K562 (cell line): ENCODE measurements around the gene APOC1. TPM values are rescaled to one million over a fixed set of nuclear protein-coding genes. Genes with fewer than 3 reads are reported as not detected.

ENCODE experiments used
- C11orf30 ChIP-seq: fragments of 450-650 bp; IDR thresholded peaks from 2 replicates; pipeline ENCODE4 v1.6.1; 2016; ENCODE audit warnings: low read depth, mild to moderate bottlenecking
- CBX2 ChIP-seq: fragments of 200-600 bp; sonication (generic); IDR thresholded peaks from one replicate; pipeline ENCODE4 v1.6.1; 2012; ENCODE audit warnings: mild to moderate bottlenecking, low read length, inconsistent platforms; ENCODE audit not compliant: insufficient read depth, poor library complexity, severe bottlenecking
- CTBP1 ChIP-seq: fragments of 450-650 bp; IDR thresholded peaks from 2 replicates; pipeline ENCODE4 v1.6.1; 2016; ENCODE audit warnings: borderline replicate concordance
- ESRRB ChIP-seq: fragments of 250-450 bp; sonication (Bioruptor Pico); IDR thresholded peaks from 2 replicates; pipeline ENCODE4 v1.5.0; 2020; ENCODE audit warnings: mild to moderate bottlenecking, moderate library complexity, borderline replicate concordance
- GTF2F1 ChIP-seq: IDR thresholded peaks from 2 replicates; pipeline ENCODE4 v1.6.1; 2011; ENCODE audit warnings: low read depth, low read length, improper control_type of control experiment
- HMGXB4 ChIP-seq: sonication (generic); formaldehyde crosslinking; IDR thresholded peaks from 2 replicates; pipeline ENCODE4 v1.8.1; 2023; ENCODE audit warnings: mild to moderate bottlenecking, missing genetic modification reagents
- MAFG ChIP-seq: fragments of 450-650 bp; conservative IDR thresholded peaks from 2 replicates; pipeline ENCODE4 v1.6.1; 2016; ENCODE audit warnings: missing genetic modification characterization, missing compliant biosample characterization
- MAX ChIP-seq: sonication (generic); formaldehyde crosslinking; IDR thresholded peaks from 2 replicates; pipeline ENCODE4 v1.9.0; 2022; ENCODE audit warnings: mild to moderate bottlenecking, missing genetic modification reagents
- MCM7 ChIP-seq, 2 experiments: fragments of 450-650 bp; IDR thresholded peaks; 2 replicates each; pipeline ENCODE4 v1.6.1; 2016 to 2018
- MTA3 ChIP-seq: fragments of 450-650 bp; formaldehyde crosslinking; IDR thresholded peaks from 2 replicates; pipeline ENCODE4 v1.6.1; 2017; ENCODE audit warnings: mild to moderate bottlenecking, borderline replicate concordance
- NCOA1 ChIP-seq: fragments of 450-650 bp; IDR thresholded peaks from 2 replicates; pipeline ENCODE4 v1.6.1; 2016; ENCODE audit warnings: low read depth
- NFE2L1 ChIP-seq: fragments of 450-650 bp; IDR thresholded peaks from 2 replicates; pipeline ENCODE4 v1.6.1; 2016; ENCODE audit warnings: missing genetic modification characterization, low read depth, mild to moderate bottlenecking, missing compliant biosample characterization, moderate library complexity, borderline replicate concordance
- POLR2A ChIP-seq: fragments of 450-650 bp; conservative IDR thresholded peaks from 2 replicates; pipeline ENCODE4 v1.6.1; 2016
- POLR3G ChIP-seq: IDR thresholded peaks from 2 replicates; pipeline ENCODE4 v1.6.1; 2011; ENCODE audit not compliant: insufficient read length, insufficient replicate concordance; ENCODE audit errors: extremely low read depth
- RBFOX2 ChIP-seq: fragments of 200-400 bp; formaldehyde crosslinking; IDR thresholded peaks from 2 replicates; pipeline ENCODE4 v1.6.1; 2017; ENCODE audit warnings: low read depth, mild to moderate bottlenecking, low read length, moderate library complexity
- RBM39 ChIP-seq: fragments of 200-400 bp; formaldehyde crosslinking; optimal IDR thresholded peaks from 2 replicates; pipeline ENCODE3; 2018; ENCODE audit warnings: low read depth, low read length
- SIN3A ChIP-seq, 2 experiments: fragments of 150-350 bp in 1 of 2; IDR thresholded peaks; 2 replicates each; pipeline ENCODE4 v1.6.1; 2011 to 2016; ENCODE audit warnings: borderline replicate concordance in 2 of 2, low read depth in 2 of 2, low read length in 2 of 2, mild to moderate bottlenecking in 2 of 2, moderate library complexity in 2 of 2; ENCODE audit not compliant: control insufficient read depth in 1 of 2
- TCF7L2 ChIP-seq: fragments of 150-350 bp; IDR thresholded peaks from 2 replicates; pipeline ENCODE4 v1.6.1; 2016; ENCODE audit warnings: low read depth, mild to moderate bottlenecking, low read length, moderate library complexity
- UBTF ChIP-seq, 2 experiments: IDR thresholded peaks; 2 replicates each; pipeline ENCODE4 v1.6.1; 2012; ENCODE audit warnings: improper control_type of control experiment in 2 of 2, low read depth in 2 of 2, low read length in 2 of 2, borderline replicate concordance in 1 of 2
- USF1 ChIP-seq: sonication (generic); formaldehyde crosslinking; IDR thresholded peaks from 2 replicates; pipeline ENCODE4 v1.9.0; 2022; ENCODE audit warnings: mild to moderate bottlenecking, missing genetic modification reagents
- ZBTB7A ChIP-seq: IDR thresholded peaks from 2 replicates; pipeline ENCODE4 v1.6.1; 2011; ENCODE audit warnings: low read depth, mild to moderate bottlenecking, low read length, moderate library complexity, borderline replicate concordance; ENCODE audit not compliant: control insufficient read depth
- ZEB2 ChIP-seq: fragments of 450-650 bp; IDR thresholded peaks from 2 replicates; pipeline ENCODE4 v1.6.1; 2016
- ZNF140 ChIP-seq: fragments of 250-450 bp; sonication (Bioruptor Pico); IDR thresholded peaks from 2 replicates; pipeline ENCODE4 v1.8.0; 2021; ENCODE audit warnings: moderate library complexity, mild to moderate bottlenecking, inconsistent platforms
- ZNF785 ChIP-seq: fragments of 250-450 bp; sonication (Bioruptor Pico); IDR thresholded peaks from 2 replicates; pipeline ENCODE4 v1.4.0; 2020; ENCODE audit warnings: mild to moderate bottlenecking
- polyA plus RNA-seq, 8 experiments: library from polyadenylated mRNA; depleted of rRNA in 4 of 8; stranded (reverse) in 5 of 8; unstranded in 3 of 8; fragments of >200 nt; fragmentation: Nextera tagmentation in 2 of 8; fragmentation: Illumina TruSeq in 1 of 8; extraction: Ambion mirVana in 2 of 8; extraction: Trizol in 1 of 8; gene quantifications; 2 replicates each; pipeline versions ENCODE4 v1.2.1 to v1.2.3, GENCODE V29; 2011 to 2014; ENCODE audit warnings: inconsistent platforms in 1 of 8, missing spikeins in 1 of 8
- total RNA-seq, 7 experiments: library from RNA; depleted of rRNA in 6 of 7; stranded (reverse); fragments of >200 nt in 6 of 7; fragmentation: Illumina TruSeq in 2 of 7; extraction: Trizol in 2 of 7; gene quantifications; 2 replicates each; pipeline versions ENCODE4 v1.2.1 to v1.2.3, GENCODE V29; 2011 to 2021; ENCODE audit warnings: low replicate concordance in 1 of 7

Gene APOC1
- total and polyA plus RNA-seq, 9 of the 15 experiments (the other 6 are each of a cell fraction or from before 2014, with no cell fraction given), result 115 to 408 (median 220) TPM

GRCh38 chr19:44943801-44944249 is 29.4 kb downstream of the APOC1 start (continued):
- no peak for TF ChIP-seq ZNF140 (CRISPR knock-in tag)
- TF ChIP-seq POLR3G, result no peak
- no peak for TF ChIP-seq NCOA1
- 0 out of 2 replicates have a peak, but pooled peaks have one; percentile 37 for TF ChIP-seq POLR2A
- TF ChIP-seq NFE2L1 (tag), result no peak
- TF ChIP-seq MAX (CRISPR knock-in tag), result peak; percentile 97
- peak; percentile 71 for TF ChIP-seq USF1 (CRISPR knock-in tag)
- no peak for TF ChIP-seq ZNF785 (CRISPR knock-in tag)
- no peak for TF ChIP-seq MCM7 (IDR thresholded peaks at IDR 0.05)
- no peak for TF ChIP-seq GTF2F1
- peak; percentile 55; the same call in 1 of the 2 replicates for TF ChIP-seq CTBP1
- TF ChIP-seq MAFG (tag), result no peak
- peak; percentile 29 to 43; a peak in 1 of 4 replicates for TF ChIP-seq UBTF (IDR thresholded peaks at IDR 0.05; ENCODE audit: borderline replicate concordance in 1 of 2, low read depth in 2 of 2, low read length in 2 of 2)
- TF ChIP-seq HMGXB4 (CRISPR knock-in tag), result no peak
- TF ChIP-seq ESRRB (CRISPR knock-in tag), result no peak
- TF ChIP-seq ZBTB7A, result peak; percentile 61
- 0 out of 4 replicates have a peak, but pooled peaks of 1 of the 2 experiments have one; percentile 35 for TF ChIP-seq SIN3A (IDR thresholded peaks at IDR 0.05; ENCODE audit: borderline replicate concordance in 2 of 2, control insufficient read depth in 1 of 2, low read depth in 2 of 2, low read length in 2 of 2)
- TF ChIP-seq C11orf30, result no peak
- TF ChIP-seq ZEB2, result 0 out of 2 replicates have a peak, but pooled peaks have one; percentile 43
- peak; percentile 81 for TF ChIP-seq MTA3
- no peak for TF ChIP-seq RBM39
- peak; percentile 50 for TF ChIP-seq RBFOX2
- TF ChIP-seq CBX2, result no peak
- TF ChIP-seq TCF7L2, result no peak
